Measurements from ENCODE around the gene ANKRD63.

The ANKRD63 gene

GRCh38 chr15:40242601-40243000, 40.3 kb downstream of the ANKRD63 start:
- DNase-seq (ENCODE audit: low spot score), result no peak

- no peak for DNase-seq (ENCODE audit: low spot score)
Observed at GRCh38 chr15:40242213-40242599, 40.7 kb downstream of the ANKRD63 start.

GRCh38 chr15:40241269-40242212, 41.3 kb downstream of the ANKRD63 start:
- DNase-seq (ENCODE audit: low spot score), result no peak

- no peak for DNase-seq (ENCODE audit: low spot score)
Observed at GRCh38 chr15:40240619-40241221, 42.1 kb downstream of the ANKRD63 start.

- DNase-seq (ENCODE audit: low spot score), result no peak
Observed at GRCh38 chr15:40239693-40240618, 42.9 kb downstream of the ANKRD63 start.

GRCh38 chr15:40239404-40239692, 43.5 kb downstream of the ANKRD63 start:
- DNase-seq (ENCODE audit: low spot score), result no peak

GRCh38 chr15:40238532-40239403, 44.1 kb downstream of the ANKRD63 start, which contains the start of gene PAK6:
Gene PAK6, plus strand, starts transcription at chr15:40239063. Its CDS starts 25,723 bp downstream, at chr15:40264786.
- no peak for DNase-seq (ENCODE audit: low spot score)

GRCh38 chr15:40235201-40235885, 47.5 kb downstream of the ANKRD63 start:
- no peak for DNase-seq (ENCODE audit: low spot score)

GRCh38 chr15:40234783-40235182, 48.1 kb downstream of the ANKRD63 start:
- DNase-seq (ENCODE audit: low spot score), result no peak

- no peak for DNase-seq (ENCODE audit: low spot score)
Observed at GRCh38 chr15:40233727-40234577, 48.9 kb downstream of the ANKRD63 start.

- no peak for DNase-seq (ENCODE audit: low spot score)
Observed at GRCh38 chr15:40232625-40233070, 50.2 kb downstream of the ANKRD63 start.
